ENCODE results near the gene ALKAL2. TPM values are rescaled to one million over a fixed set of nuclear protein-coding genes. Genes with fewer than 3 reads are reported as not detected.

ALKAL2 gene
- total and polyA plus RNA-seq, 11 donors: 0.25 to 9.0 (median 1.2) TPM

DNA sequence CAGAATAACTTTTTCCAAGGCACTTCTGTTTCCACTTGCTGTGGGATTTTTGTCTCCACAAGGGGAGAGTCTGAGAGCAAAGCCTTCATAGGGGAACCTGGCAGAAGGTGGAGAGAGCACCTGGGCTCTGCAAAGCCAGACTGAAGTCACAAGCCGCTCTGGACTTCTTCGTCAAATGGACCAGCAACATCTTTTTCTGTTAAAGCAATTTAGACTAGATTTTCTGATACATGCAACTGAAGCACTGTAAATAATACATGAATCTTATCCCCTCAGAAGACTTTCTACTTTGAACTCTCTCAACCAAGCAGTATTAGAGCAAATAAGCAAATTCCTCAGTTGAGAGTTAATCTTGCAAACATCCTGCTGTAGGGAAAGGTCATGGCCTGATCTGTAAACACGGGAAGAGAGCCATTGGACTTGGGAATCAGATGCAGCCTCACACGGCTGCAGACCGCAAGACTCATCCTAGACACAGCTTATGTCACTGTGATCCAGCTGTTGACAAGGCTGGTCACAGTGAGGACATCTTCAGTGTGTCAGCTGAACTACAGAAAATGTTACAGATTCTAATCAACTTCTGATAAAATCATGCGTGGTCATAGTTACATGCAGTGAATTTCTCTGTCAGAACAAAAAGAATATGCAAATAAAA, 27.3 kb downstream of the ALKAL2 start:
- no peak for ATAC-seq
- Histone ChIP-seq H3K27me3 (no peaks in the 10 kb centered on the region), H3K9me3 (peaks cover 0 to 32% (median 8%) of the 10 kb centered on the region in 12 donors), H3K4me3 (no peak overlapping the region), H3K4me1 (peaks cover 0 to 17% (median 10%) of the 10 kb centered on the region in 12 donors), H3K36me3 (no peaks in the 10 kb centered on the region), H3K27ac (no peak overlapping the region)
- TF ChIP-seq, protein P1, sequence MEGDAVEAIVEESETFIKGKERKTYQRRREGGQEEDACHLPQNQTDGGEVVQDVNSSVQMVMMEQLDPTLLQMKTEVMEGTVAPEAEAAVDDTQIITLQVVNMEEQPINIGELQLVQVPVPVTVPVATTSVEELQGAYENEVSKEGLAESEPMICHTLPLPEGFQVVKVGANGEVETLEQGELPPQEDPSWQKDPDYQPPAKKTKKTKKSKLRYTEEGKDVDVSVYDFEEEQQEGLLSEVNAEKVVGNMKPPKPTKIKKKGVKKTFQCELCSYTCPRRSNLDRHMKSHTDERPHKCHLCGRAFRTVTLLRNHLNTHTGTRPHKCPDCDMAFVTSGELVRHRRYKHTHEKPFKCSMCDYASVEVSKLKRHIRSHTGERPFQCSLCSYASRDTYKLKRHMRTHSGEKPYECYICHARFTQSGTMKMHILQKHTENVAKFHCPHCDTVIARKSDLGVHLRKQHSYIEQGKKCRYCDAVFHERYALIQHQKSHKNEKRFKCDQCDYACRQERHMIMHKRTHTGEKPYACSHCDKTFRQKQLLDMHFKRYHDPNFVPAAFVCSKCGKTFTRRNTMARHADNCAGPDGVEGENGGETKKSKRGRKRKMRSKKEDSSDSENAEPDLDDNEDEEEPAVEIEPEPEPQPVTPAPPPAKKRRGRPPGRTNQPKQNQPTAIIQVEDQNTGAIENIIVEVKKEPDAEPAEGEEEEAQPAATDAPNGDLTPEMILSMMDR (IDR thresholded peaks at IDR 0.05): no peak
- TF ChIP-seq POLR2A (IDR thresholded peaks at IDR 0.05): no peak
- intact Hi-C loops (cut with DNase I): no loop called here
- 76 to 87% (median 82%) methylated on average over 6 of the region's 6 CpGs for WGBS, 4 donors
- DNase-seq: no peak

DNA sequence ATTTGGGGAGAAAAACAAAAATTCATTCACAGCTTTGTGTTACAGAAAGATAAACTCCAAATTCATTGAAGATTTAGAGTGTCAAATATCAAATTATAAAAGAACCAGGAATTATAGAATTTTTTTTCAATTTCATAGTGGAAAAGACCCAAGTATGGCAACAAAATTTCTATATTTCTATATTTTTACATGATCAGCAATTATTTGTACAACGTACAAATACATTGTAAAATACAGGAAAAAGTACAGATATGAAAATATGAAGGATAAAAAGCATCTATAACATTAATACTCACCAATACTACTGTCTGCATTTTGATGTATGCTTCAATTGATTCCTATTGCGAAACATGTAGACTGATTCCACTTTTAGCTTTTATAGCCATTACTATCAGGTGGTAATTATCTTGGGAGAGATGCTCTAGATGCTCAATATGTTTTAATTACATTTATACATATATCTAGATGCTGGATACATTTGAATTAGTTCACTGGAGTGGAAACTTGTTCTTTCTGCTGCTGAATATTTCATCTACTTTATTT, 28.0 kb downstream of the ALKAL2 start:
- WGBS, 4 donors: 95 to 98% (median 97%) methylated on average over 2 of the region's 2 CpGs
- Histone ChIP-seq H3K9me3 (peaks cover 0 to 32% (median 8%) of the 10 kb centered on the region in 12 donors), H3K27ac (no peak overlapping the region), H3K36me3 (no peaks in the 10 kb centered on the region), H3K4me3 (no peak overlapping the region), H3K27me3 (no peaks in the 10 kb centered on the region), H3K4me1 (peaks cover 0 to 12% (median 7%) of the 10 kb centered on the region in 12 donors)
- TF ChIP-seq, protein P1 (IDR thresholded peaks at IDR 0.05): no peak
- no peak for TF ChIP-seq POLR2A (IDR thresholded peaks at IDR 0.05)
- no peak for DNase-seq
- ATAC-seq: no peak
- intact Hi-C loops (cut with DNase I): no loop called here

DNA sequence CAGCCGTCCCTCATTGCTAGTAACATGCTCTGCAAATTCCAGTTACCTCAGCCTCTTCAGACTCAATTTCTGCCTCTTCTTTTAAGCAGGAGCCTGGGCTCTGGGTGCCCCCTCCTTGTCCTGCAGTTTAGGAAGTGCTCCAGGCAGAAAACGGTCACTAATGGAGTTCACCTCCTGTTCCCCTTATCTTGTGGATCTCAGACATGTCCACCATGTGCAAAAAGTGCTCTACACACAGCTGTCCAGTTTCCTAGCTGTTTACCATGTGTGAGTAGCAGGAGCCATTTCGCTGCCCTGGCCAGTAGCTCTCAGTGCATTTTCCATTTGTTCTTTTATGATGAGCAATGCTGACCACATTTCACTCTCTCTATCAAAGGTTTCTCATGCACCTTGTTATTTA, 29.0 kb downstream of the ALKAL2 start:
- intact Hi-C loops (cut with DNase I): no loop called here
- no peak for DNase-seq
- Histone ChIP-seq H3K9me3 (peaks cover 0 to 32% (median 8%) of the 10 kb centered on the region in 12 donors), H3K27me3 (no peaks in the 10 kb centered on the region), H3K36me3 (no peaks in the 10 kb centered on the region), H3K27ac (no peak overlapping the region), H3K4me1 (peaks cover 0 to 10% (median 6%) of the 10 kb centered on the region in 12 donors), H3K4me3 (no peak overlapping the region)
- WGBS, 4 donors: 86 to 94% (median 92%) methylated on average over 3 of the region's 3 CpGs
- TF ChIP-seq POLR2A (IDR thresholded peaks at IDR 0.05): no peak
- TF ChIP-seq, protein P1 (IDR thresholded peaks at IDR 0.05): no peak
- no peak for ATAC-seq

DNA sequence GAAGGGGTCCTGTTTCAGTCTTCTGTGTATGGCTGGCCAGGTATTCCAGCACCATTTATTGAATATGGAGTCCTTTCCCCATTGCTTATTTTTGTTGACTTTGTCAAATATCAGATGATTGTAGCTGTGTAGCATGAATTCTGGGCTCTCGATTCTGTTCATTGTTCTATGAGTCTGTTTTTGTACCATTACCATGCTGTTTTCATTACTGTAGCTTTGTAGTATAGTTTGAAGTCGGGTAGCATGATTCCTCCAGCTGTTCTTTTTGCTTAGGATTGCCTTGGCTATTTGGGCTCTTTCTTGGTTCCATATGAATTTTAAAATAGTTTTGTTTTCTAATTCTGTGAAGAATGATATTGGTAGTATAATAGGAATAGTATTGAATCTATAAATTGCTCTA, 30.0 kb downstream of the ALKAL2 start:
- no peak overlapping the region for H3K27ac ChIP-seq
- no peaks in the 10 kb centered on the region for H3K36me3 ChIP-seq
- DNase-seq (no peak), ATAC-seq (no peak)
- intact Hi-C loops (cut with DNase I): no loop called here
- WGBS, 4 donors: 95 to 100% (median 96%) methylated on average over 2 of the region's 2 CpGs
- H3K4me1 ChIP-seq: no peaks in the 10 kb centered on the region
- peaks cover 0 to 32% (median 8%) of the 10 kb centered on the region in 12 donors for H3K9me3 ChIP-seq
- TF ChIP-seq, protein P1 (IDR thresholded peaks at IDR 0.05): no peak
- no peak for TF ChIP-seq POLR2A (IDR thresholded peaks at IDR 0.05)
- no peak overlapping the region for H3K4me3 ChIP-seq
- no peaks in the 10 kb centered on the region for H3K27me3 ChIP-seq
